Measurements from ENCODE around the gene CALCOCO1. TPM values are rescaled to one million over a fixed set of nuclear protein-coding genes. Genes with fewer than 3 reads are reported as not detected.

CALCOCO1 gene
- total and polyA plus RNA-seq, 3 donors from 2014 or later, result 120 to 167 (median 121) TPM

- TF ChIP-seq POLR2A (IDR thresholded peaks at IDR 0.05) (no peak), CTCF (IDR thresholded peaks at IDR 0.05) (no peak)
- WGBS, 2 donors, result 82 to 90% methylated on average over 2 of the region's 2 CpGs
- Histone ChIP-seq H3K4me3 (no peak overlapping the region), H3K9me3 (no peaks in the 10 kb centered on the region), H3K27ac (peak overlapping the region in 1 of 2 donors; percentile 45), H3K27me3 (no peaks in the 10 kb centered on the region), H3K36me3 (ENCODE audit: low read depth, missing control alignments) (no peaks in the 10 kb centered on the region), H3K4me1 (no peaks in the 10 kb centered on the region)
- intact Hi-C loops (cut with DNase I; ENCODE audit: low total_unique reads), result no loop called here
- DNase-seq, result no peak
Observed at GRCh38 chr12:53667080-53667479, 60.2 kb downstream of the CALCOCO1 start.

- intact Hi-C loops (cut with DNase I; ENCODE audit: low total_unique reads), result no loop called here
- WGBS, 2 donors, result 67 to 69% methylated on average over 7 of the region's 7 CpGs
- H3K4me3 ChIP-seq, result no peak overlapping the region
Observed at GRCh38 chr12:53664936-53665335, 62.3 kb downstream of the CALCOCO1 start.

GRCh38 chr12:53664191-53664590, 63.1 kb downstream of the CALCOCO1 start:
- Histone ChIP-seq H3K27me3 (no peaks in the 10 kb centered on the region), H3K27ac (no peak overlapping the region), H3K4me1 (peaks cover 9% of the 10 kb centered on the region), H3K9me3 (no peaks in the 10 kb centered on the region), H3K4me3 (no peak overlapping the region), H3K36me3 (ENCODE audit: low read depth, missing control alignments) (no peaks in the 10 kb centered on the region)
- DNase-seq, result no peak
- intact Hi-C loops (cut with DNase I; ENCODE audit: low total_unique reads), result no loop called here
- WGBS, 2 donors, result 79 to 81% methylated on average over 5 of the region's 5 CpGs
- TF ChIP-seq CTCF (IDR thresholded peaks at IDR 0.05) (no peak), POLR2A (IDR thresholded peaks at IDR 0.05) (no peak)

More at GRCh38 chr12:53664936-53665335, 62.3 kb downstream of the CALCOCO1 start:
- no peak for DNase-seq
- Histone ChIP-seq H3K36me3 (ENCODE audit: low read depth, missing control alignments) (no peaks in the 10 kb centered on the region), H3K27me3 (no peaks in the 10 kb centered on the region), H3K4me1 (peaks cover 7% of the 10 kb centered on the region), H3K27ac (peak overlapping the region in 1 of 2 donors; percentile 34), H3K9me3 (no peaks in the 10 kb centered on the region)
- TF ChIP-seq CTCF (IDR thresholded peaks at IDR 0.05) (no peak), POLR2A (IDR thresholded peaks at IDR 0.05) (no peak)

GRCh38 chr12:53660041-53660440, 67.2 kb downstream of the CALCOCO1 start:
- H3K27me3 ChIP-seq, result no peaks in the 10 kb centered on the region
- intact Hi-C loops (cut with DNase I; ENCODE audit: low total_unique reads), result no loop called here
- DNase-seq, result peak; percentile 31
- TF ChIP-seq CTCF (IDR thresholded peaks at IDR 0.05) (no peak), POLR2A (IDR thresholded peaks at IDR 0.05) (no peak)
- no peak overlapping the region for H3K4me3 ChIP-seq
- peak overlapping the region; percentile 79 to 90 for H3K27ac ChIP-seq
- 37 to 51% methylated on average over 5 of the region's 5 CpGs for WGBS, 2 donors
- no peaks in the 10 kb centered on the region for H3K9me3 ChIP-seq
- H3K36me3 ChIP-seq (ENCODE audit: low read depth, missing control alignments), result no peaks in the 10 kb centered on the region
- H3K4me1 ChIP-seq, result peaks cover 27% of the 10 kb centered on the region

GRCh38 chr12:53659571-53659981, 67.7 kb downstream of the CALCOCO1 start:
- Histone ChIP-seq H3K36me3 (ENCODE audit: low read depth, missing control alignments) (no peaks in the 10 kb centered on the region), H3K4me3 (no peak overlapping the region), H3K4me1 (peaks cover 27% of the 10 kb centered on the region), H3K27ac (peak overlapping the region; percentile 79 to 90), H3K27me3 (no peaks in the 10 kb centered on the region), H3K9me3 (no peaks in the 10 kb centered on the region)
- DNase-seq, result no peak
- TF ChIP-seq POLR2A (IDR thresholded peaks at IDR 0.05) (no peak), CTCF (IDR thresholded peaks at IDR 0.05) (no peak)
- WGBS, 2 donors, result 20 to 21% methylated on average over 2 of the region's 2 CpGs
- intact Hi-C loops (cut with DNase I; ENCODE audit: low total_unique reads), result no loop called here
